Activated B cell treated with CpG ODN at 0.5 μM for 24 hours (primary cell): ENCODE data around the gene NCOR2. TPM values are rescaled to one million over a fixed set of nuclear protein-coding genes. Genes with fewer than 3 reads are reported as not detected.

Experiments
- ATAC-seq: fragments of 200-7000 bp; cut with Tn5 transposase; one replicate; pipeline ENCODE4 v1.10.0; 2021; ENCODE audit warnings: low read depth, mild to moderate bottlenecking, moderate library complexity
- CTCF ChIA-PET: fragments of 350-600 bp; sonication (Branson Sonifier 250); formaldehyde crosslinking; loops from one replicate; lab custom pipeline; 2021; ENCODE audit warnings: antibody characterized with exemption; lab: Charles Lee
- POLR2A ChIA-PET: fragments of 350-600 bp; sonication (Branson Sonifier 250); formaldehyde crosslinking; loops from one replicate; lab custom pipeline; 2021; ENCODE audit warnings: antibody characterized with exemption; lab: Charles Lee
- DNase-seq: peaks from one replicate; pipeline ENCODE4 v3.0.0; 2022
- H3K27ac Mint-ChIP-seq: one replicate; pipeline ENCODE4 v1.8.0; 2020; ENCODE audit warnings: mixed read lengths
- H3K27me3 Mint-ChIP-seq: one replicate; pipeline ENCODE4 v1.8.0; 2021; ENCODE audit warnings: mixed read lengths
- H3K36me3 Mint-ChIP-seq: one replicate; pipeline ENCODE4 v1.8.0; 2021; ENCODE audit warnings: low read depth, mixed read lengths
- H3K4me1 Mint-ChIP-seq: one replicate; pipeline ENCODE4 v1.8.0; 2021; ENCODE audit warnings: mixed read lengths
- H3K4me3 Mint-ChIP-seq: one replicate; pipeline ENCODE4 v1.8.0; 2020; ENCODE audit warnings: mild to moderate bottlenecking, mixed read lengths
- H3K9me3 Mint-ChIP-seq: one replicate; pipeline ENCODE4 v1.8.0; 2020; ENCODE audit warnings: mixed read lengths
- CTCF ChIP-seq: fragments of 200-600 bp; IDR thresholded peaks from one replicate; pipeline ENCODE4 v1.8.0; 2022; ENCODE audit warnings: antibody characterized with exemption, mild to moderate bottlenecking
- intact Hi-C: fragments of 100-400 bp; cut with micrococcal nuclease; formaldehyde crosslinking; loops from one replicate; pipeline ENCODE4 v1.15.1; 2024
- total RNA-seq: library from RNA; stranded (reverse); gene quantifications from 2 replicates; pipeline ENCODE4 v1.2.3, GENCODE V29; 2022

The NCOR2 gene
- total RNA-seq, 1 donor from 2014 or later = 154 TPM

- no peak overlapping the region for H3K4me3 Mint-ChIP-seq
- H3K27ac Mint-ChIP-seq = no peak overlapping the region
- CTCF ChIA-PET = no interaction called here
- peaks cover 3% of the 10 kb centered on the region for H3K27me3 Mint-ChIP-seq
- POLR2A ChIA-PET = no interaction called here
- peaks cover 2% of the 10 kb centered on the region for H3K9me3 Mint-ChIP-seq
- H3K4me1 Mint-ChIP-seq = peaks cover 29% of the 10 kb centered on the region
- intact Hi-C loops = no loop called here
- ATAC-seq (no peak), DNase-seq (no peak)
- no peaks in the 10 kb centered on the region for H3K36me3 Mint-ChIP-seq
- TF ChIP-seq CTCF = no peak
These were observed 44.9 kb upstream of the NCOR2 start for GRCh38 chr12:124612410-124612680.

- DNase-seq = no peak
- ChIA-PET POLR2A (no interaction called here), CTCF (no interaction called here)
- intact Hi-C loops = no loop called here
- ATAC-seq = no peak
- H3K4me1 Mint-ChIP-seq = peaks cover 26% of the 10 kb centered on the region
- H3K27me3 Mint-ChIP-seq = peaks cover 3% of the 10 kb centered on the region
- H3K9me3 Mint-ChIP-seq = peaks cover 2% of the 10 kb centered on the region
- TF ChIP-seq CTCF = no peak
- no peak overlapping the region for H3K27ac Mint-ChIP-seq
- H3K36me3 Mint-ChIP-seq = no peaks in the 10 kb centered on the region
- H3K4me3 Mint-ChIP-seq = no peak overlapping the region
These were observed 44.4 kb upstream of the NCOR2 start for GRCh38 chr12:124611559-124612409.

GRCh38 chr12:124610629-124611558, 43.5 kb upstream of the NCOR2 start:
- Mint-ChIP-seq H3K4me3 (no peak overlapping the region), H3K36me3 (no peaks in the 10 kb centered on the region), H3K9me3 (peaks cover 2% of the 10 kb centered on the region), H3K27me3 (peaks cover 7% of the 10 kb centered on the region), H3K4me1 (peaks cover 23% of the 10 kb centered on the region), H3K27ac (no peak overlapping the region)
- no peak for ATAC-seq
- intact Hi-C loops = no loop called here
- no peak for DNase-seq
- ChIA-PET POLR2A (no interaction called here), CTCF (no interaction called here)
- TF ChIP-seq CTCF = no peak

- TF ChIP-seq CTCF = no peak
- no peak overlapping the region for H3K27ac Mint-ChIP-seq
- no peaks in the 10 kb centered on the region for H3K36me3 Mint-ChIP-seq
- peaks cover 2% of the 10 kb centered on the region for H3K9me3 Mint-ChIP-seq
- H3K4me3 Mint-ChIP-seq = no peak overlapping the region
- intact Hi-C loops = no loop called here
- ATAC-seq = no peak
- DNase-seq = no peak
- H3K4me1 Mint-ChIP-seq = peaks cover 23% of the 10 kb centered on the region
- H3K27me3 Mint-ChIP-seq = peaks cover 7% of the 10 kb centered on the region
- ChIA-PET POLR2A (no interaction called here), CTCF (no interaction called here)
These were observed 42.7 kb upstream of the NCOR2 start for GRCh38 chr12:124610021-124610612.
